H1 (cell line): ENCODE results near the gene HSD17B8. TPM values are rescaled to one million over a fixed set of nuclear protein-coding genes. Genes with fewer than 3 reads are reported as not detected.

Experiments used
- BACH1 ChIP-seq: IDR thresholded peaks from 2 replicates; pipeline ENCODE4 v1.6.1; 2012; ENCODE audit warnings: low read length, improper control_type of control experiment
- CHD1 ChIP-seq: IDR thresholded peaks from 2 replicates; pipeline ENCODE4 v1.6.1; 2012; ENCODE audit warnings: low read depth, low read length, improper control_type of control experiment
- EGR1 ChIP-seq: IDR thresholded peaks from 2 replicates; pipeline ENCODE4 v1.6.1; 2011; ENCODE audit warnings: low read depth, low read length, borderline replicate concordance
- EZH2 ChIP-seq: fragments of 200-600 bp; sonication (generic); IDR thresholded peaks from 2 replicates; pipeline ENCODE4 v1.7.1; 2012; ENCODE audit warnings: low read depth, mild to moderate bottlenecking, moderate library complexity, low read length, inconsistent platforms; ENCODE audit not compliant: severe bottlenecking
- FOSL1 ChIP-seq: IDR thresholded peaks from 2 replicates; pipeline ENCODE4 v1.6.1; 2011; ENCODE audit warnings: mild to moderate bottlenecking, low read depth, low read length, moderate library complexity; ENCODE audit not compliant: insufficient read depth
- GABPA ChIP-seq: IDR thresholded peaks from 2 replicates; pipeline ENCODE4 v1.6.1; 2011; ENCODE audit warnings: mild to moderate bottlenecking, low read length, moderate library complexity, borderline replicate concordance; ENCODE audit not compliant: insufficient read depth
- JUN ChIP-seq: IDR thresholded peaks from 2 replicates; pipeline ENCODE4 v1.6.1; 2011; ENCODE audit warnings: low read depth, mild to moderate bottlenecking, improper control_type of control experiment, low read length
- JUND ChIP-seq: IDR thresholded peaks from 2 replicates; pipeline ENCODE4 v1.6.1; 2011; ENCODE audit warnings: mild to moderate bottlenecking, improper control_type of control experiment, low read length
- KDM4A ChIP-seq: IDR thresholded peaks from one replicate; pipeline ENCODE4 v1.7.1; 2012; ENCODE audit warnings: low read depth, mild to moderate bottlenecking, moderate library complexity, low read length, inconsistent platforms; ENCODE audit not compliant: severe bottlenecking
- NANOG ChIP-seq: IDR thresholded peaks from 2 replicates; pipeline ENCODE4 v1.6.1; 2011; ENCODE audit warnings: low read length, low read depth, mild to moderate bottlenecking, inconsistent platforms; ENCODE audit not compliant: insufficient read depth, poor library complexity, severe bottlenecking
- NRF1 ChIP-seq: IDR thresholded peaks from 2 replicates; pipeline ENCODE4 v1.6.1; 2011; ENCODE audit warnings: mild to moderate bottlenecking, low read depth, low read length, improper control_type of control experiment
- RBBP5 ChIP-seq: IDR thresholded peaks from 2 replicates; pipeline ENCODE4 v1.7.1; 2012; ENCODE audit warnings: low read depth, mild to moderate bottlenecking, inconsistent platforms, low read length, moderate library complexity, borderline replicate concordance
- RNF2 ChIP-seq: fragments of 200-900, 300-1000 bp; sonication (generic); IDR thresholded peaks from 2 replicates; pipeline ENCODE4 v1.7.1; 2016; ENCODE audit warnings: borderline replicate concordance, low read depth, mild to moderate bottlenecking, antibody characterized with exemption, low read length; ENCODE audit not compliant: poor library complexity, severe bottlenecking; ENCODE audit errors: missing control alignments
- RXRA ChIP-seq: IDR thresholded peaks from 2 replicates; pipeline ENCODE4 v1.6.1; 2011; ENCODE audit warnings: low read depth, mild to moderate bottlenecking, low read length, moderate library complexity; ENCODE audit not compliant: insufficient read depth
- SIN3A ChIP-seq, 2 experiments: IDR thresholded peaks in 1 of 2; conservative IDR thresholded peaks in 1 of 2; 2 replicates each; pipeline ENCODE4 v1.6.1; 2011 to 2012; ENCODE audit warnings: low read length in 2 of 2, improper control_type of control experiment in 1 of 2, low read depth in 1 of 2, mild to moderate bottlenecking in 1 of 2
- SIX5 ChIP-seq: IDR thresholded peaks from 2 replicates; pipeline ENCODE4 v1.6.1; 2011; ENCODE audit warnings: mild to moderate bottlenecking, low read depth, low read length
- SRF ChIP-seq: IDR thresholded peaks from 2 replicates; pipeline ENCODE4 v1.6.1; 2011; ENCODE audit warnings: mild to moderate bottlenecking, low read depth, low read length, moderate library complexity
- SUZ12 ChIP-seq: fragments of 200-600 bp; sonication (generic); IDR thresholded peaks from 2 replicates; pipeline ENCODE4 v1.6.1; 2012; ENCODE audit warnings: mild to moderate bottlenecking, inconsistent platforms, low read length, moderate library complexity, mixed read lengths
- TAF1 ChIP-seq: IDR thresholded peaks from 2 replicates; pipeline ENCODE4 v1.6.1; 2011; ENCODE audit warnings: mild to moderate bottlenecking, low read depth, low read length
- TBP ChIP-seq: IDR thresholded peaks from 2 replicates; pipeline ENCODE4 v1.6.1; 2011; ENCODE audit warnings: low read depth, low read length, improper control_type of control experiment
- YY1 ChIP-seq: IDR thresholded peaks from 2 replicates; pipeline ENCODE4 v1.6.1; 2011; ENCODE audit warnings: low read depth, mild to moderate bottlenecking, low read length
- polyA plus RNA-seq, 7 experiments: library from polyadenylated mRNA; depleted of rRNA in 3 of 7; stranded (reverse) in 5 of 7; unstranded in 2 of 7; fragments of >200 nt in 5 of 7; fragments of 200-250 nt in 2 of 7; gene quantifications; 1 replicate in 5 of 7; 2 replicates in 1 of 7; 4 replicates in 1 of 7; pipeline versions ENCODE4 v1.2.1 to v1.2.3, GENCODE V29; 2011 to 2013; ENCODE audit warnings: missing spikeins in 2 of 7, mixed read lengths in 2 of 7
- total RNA-seq: library from RNA; stranded (reverse); fragmentation: NEBNext Ultra II Directional; extraction: Animal tissue kit (Norgen Biotek cat#: 25700); gene quantifications from 2 replicates; pipeline ENCODE4 v1.2.1, GENCODE V29; 2021
- TF ChIP-seq, protein P1 (sequence below): IDR thresholded peaks from 2 replicates; pipeline ENCODE4 v1.6.1; 2011; ENCODE audit warnings: low read depth, mild to moderate bottlenecking, low read length; ENCODE audit not compliant: insufficient read depth

The HSD17B8 gene
- total and polyA plus RNA-seq, 2 of the 8 experiments (the other 6 are each of a cell fraction or from before 2014, with no cell fraction given): 3.3 to 17.1 TPM

GRCh38 chr6:33200219-33201146 is 4.0 kb upstream of the HSD17B8 start, which contains the start of the genes RXRB and SLC39A7 (continued):
- TF ChIP-seq RBBP5 (peak; percentile 94), RXRA (no peak), JUN (no peak), KDM4A (peak; percentile 85), SIX5 (peak; percentile 49), NANOG (peak; percentile 4), FOSL1 (no peak), RNF2 (no peak), SUZ12 (no peak), BACH1 (no peak), TAF1 (peak; percentile 84), YY1 (peak; percentile 100), JUND (0 out of 2 replicates have a peak, but pooled peaks have one; percentile 10), CHD1 (no peak), GABPA (no peak), NRF1 (peak; percentile 93), EGR1 (peak; percentile 61; the same call in 1 of the 2 replicates), EZH2 (no peak), SRF (no peak), TBP (peak; percentile 66), SIN3A (conservative IDR thresholded peaks at IDR 0.05 in 1 of 2, IDR thresholded peaks at IDR 0.05 in 1 of 2; ENCODE audit: low read depth in 1 of 2, low read length in 2 of 2) (peak in 1 of 2 experiments; percentile 67; a peak in 1 of 4 replicates)
- TF ChIP-seq, protein P1, sequence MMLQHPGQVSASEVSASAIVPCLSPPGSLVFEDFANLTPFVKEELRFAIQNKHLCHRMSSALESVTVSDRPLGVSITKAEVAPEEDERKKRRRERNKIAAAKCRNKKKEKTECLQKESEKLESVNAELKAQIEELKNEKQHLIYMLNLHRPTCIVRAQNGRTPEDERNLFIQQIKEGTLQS: no peak
